ENCODE data around the gene NBEA.
"Not testable (repeated sequence)": the region's sequence is repeated elsewhere in the genome, so short reads cannot be mapped to it uniquely, and the experiment has no call there.

GRCh38 chr13:35408285-35408684 lies 466.2 kb downstream of the NBEA start:
- not testable (repeated sequence) for TF ChIP-seq CTCF (conservative IDR thresholded peaks at IDR 0.05; ENCODE audit: low read depth in 2 of 2); EZH2phosphoT487 (IDR thresholded peaks at IDR 0.05; ENCODE audit: unreplicated experiment); JUNB (IDR thresholded peaks at IDR 0.05; ENCODE audit: unreplicated experiment); POLR2AphosphoS5 (IDR thresholded peaks at IDR 0.05; ENCODE audit: low read depth); EZH2 (IDR thresholded peaks at IDR 0.05; ENCODE audit: low read depth, unreplicated experiment); CREB1 (CRISPR knock-in tag; IDR thresholded peaks at IDR 0.05; ENCODE audit: low read depth)

Measured in GM23338 (cell line).